HepG2 (cell line): ENCODE data around the gene TEAD3. TPM values are rescaled to one million over a fixed set of nuclear protein-coding genes. Genes with fewer than 3 reads are reported as not detected.
A peak's percentile ranks its signal among the peaks of the same experiment; 100 is the strongest.

Source experiments
- HMGA1 ChIP-seq: sonication (generic); formaldehyde crosslinking; conservative IDR thresholded peaks from 2 replicates; pipeline ENCODE4 v1.4.0; 2020; ENCODE audit warnings: missing genetic modification reagents
- HMGXB4 ChIP-seq, 2 experiments: sonication (generic) in 1 of 2; formaldehyde crosslinking in 1 of 2; IDR thresholded peaks; 2 replicates each; pipeline versions ENCODE4 v1.4.0 to v1.6.1; 2018 to 2020; ENCODE audit warnings: missing genetic modification reagents in 2 of 2, borderline replicate concordance in 1 of 2, low read depth in 1 of 2, mild to moderate bottlenecking in 1 of 2, missing biosample characterization in 1 of 2
- PAX8 ChIP-seq: sonication (generic); formaldehyde crosslinking; IDR thresholded peaks from 2 replicates; pipeline ENCODE4 v1.8.0; 2022; ENCODE audit warnings: mild to moderate bottlenecking, missing genetic modification reagents, borderline replicate concordance
- TERF1 ChIP-seq: sonication (generic); formaldehyde crosslinking; IDR thresholded peaks from 2 replicates; pipeline ENCODE4 v1.8.0; 2022; ENCODE audit warnings: mild to moderate bottlenecking, missing genetic modification reagents, moderate library complexity
- ZBED4 ChIP-seq: sonication (generic); formaldehyde crosslinking; IDR thresholded peaks from 2 replicates; pipeline ENCODE4 v1.4.0; 2020; ENCODE audit warnings: missing genetic modification reagents, borderline replicate concordance
- ZHX2 ChIP-seq, 2 experiments: sonication (generic) in 1 of 2; formaldehyde crosslinking in 1 of 2; IDR thresholded peaks; 2 replicates each; pipeline versions ENCODE4 v1.6.1 to v1.9.0; 2014 to 2022; ENCODE audit warnings: antibody characterized with exemption in 1 of 2, borderline replicate concordance in 1 of 2, inconsistent platforms in 1 of 2, low read depth in 1 of 2, missing genetic modification reagents in 1 of 2
- polyA plus RNA-seq, 8 experiments: library from polyadenylated mRNA; depleted of rRNA in 3 of 8; stranded (reverse) in 7 of 8; unstranded in 1 of 8; fragments of >200 nt; fragmentation: Illumina TruSeq in 4 of 8; extraction: Trizol in 4 of 8; gene quantifications; 2 replicates each; pipeline versions ENCODE4 v1.2.1 to v1.2.3, GENCODE V29; 2011 to 2016; ENCODE audit warnings: low read depth in 4 of 8, missing spikeins in 1 of 8, mixed read lengths in 1 of 8; ENCODE audit not compliant: insufficient read depth in 1 of 8
- total RNA-seq, 5 experiments: library from RNA; depleted of rRNA; stranded (reverse); fragments of >200 nt; fragmentation: Illumina TruSeq; extraction: Trizol; gene quantifications; 2 replicates each; pipeline ENCODE4 v1.2.3, GENCODE V29; 2016; ENCODE audit warnings: low read depth in 1 of 5

TEAD3 gene
- total and polyA plus RNA-seq, 2 of the 13 experiments (the other 11 are each of a cell fraction or from before 2014, with no cell fraction given): 15.1 to 16.5 TPM

- TF ChIP-seq TERF1 (CRISPR knock-in tag) (no peak), ZBED4 (CRISPR knock-in tag) (peak; percentile 26; the same call in 1 of the 2 replicates), PAX8 (no peak), HMGA1 (CRISPR knock-in tag) (no peak), HMGXB4 (CRISPR knock-in tag; IDR thresholded peaks at IDR 0.05; ENCODE audit: borderline replicate concordance in 1 of 2, low read depth in 1 of 2) (0 out of 4 replicates have a peak, but pooled peaks of 1 of the 2 experiments have one; percentile 39), ZHX2 (IDR thresholded peaks at IDR 0.05; ENCODE audit: low read depth) (peak; percentile 76; the same call in 1 of the 2 replicates), ZHX2 (CRISPR knock-in tag; IDR thresholded peaks at IDR 0.05; ENCODE audit: borderline replicate concordance) (no peak; the same call in 1 of the 2 replicates)
These were observed 44.4 kb downstream of the TEAD3 start, which contains the start of gene FANCE (continued) for GRCh38 chr6:35452183-35453090.
